ENCODE results near the gene SARS1.

SARS1 gene

GRCh38 chr1:109243221-109243620, 29.5 kb downstream of the SARS1 start:
- H3K4me3 ChIP-seq (ENCODE audit: low read depth, low read length), result no peak overlapping the region
- TF ChIP-seq CTCF (IDR thresholded peaks at IDR 0.05; ENCODE audit: control insufficient read depth, extremely low read depth, insufficient read depth), result no peak
- DNase-seq (ENCODE audit: low read depth), result no peak

GRCh38 chr1:109243860-109244552, 30.3 kb downstream of the SARS1 start:
- no peak for DNase-seq (ENCODE audit: low read depth)
- TF ChIP-seq CTCF (IDR thresholded peaks at IDR 0.05; ENCODE audit: control insufficient read depth, extremely low read depth, insufficient read depth), result no peak
- H3K4me3 ChIP-seq (ENCODE audit: low read depth, low read length), result no peak overlapping the region

GRCh38 chr1:109246141-109246551, 32.4 kb downstream of the SARS1 start:
- no peak overlapping the region for H3K4me3 ChIP-seq (ENCODE audit: low read depth, low read length)
- no peak for DNase-seq (ENCODE audit: low read depth)
- no peak for TF ChIP-seq CTCF (IDR thresholded peaks at IDR 0.05; ENCODE audit: control insufficient read depth, extremely low read depth, insufficient read depth)

GRCh38 chr1:109247401-109248365, 34.0 kb downstream of the SARS1 start:
- DNase-seq (ENCODE audit: low read depth), result no peak
- H3K4me3 ChIP-seq (ENCODE audit: low read depth, low read length), result no peak overlapping the region
- no peak for TF ChIP-seq CTCF (IDR thresholded peaks at IDR 0.05; ENCODE audit: control insufficient read depth, extremely low read depth, insufficient read depth)

- TF ChIP-seq CTCF (IDR thresholded peaks at IDR 0.05; ENCODE audit: control insufficient read depth, extremely low read depth, insufficient read depth), result no peak
- no peak overlapping the region for H3K4me3 ChIP-seq (ENCODE audit: low read depth, low read length)
- DNase-seq (ENCODE audit: low read depth), result no peak
Measured at GRCh38 chr1:109248444-109248796, 34.7 kb downstream of the SARS1 start.

- no peak for TF ChIP-seq CTCF (IDR thresholded peaks at IDR 0.05; ENCODE audit: control insufficient read depth, extremely low read depth, insufficient read depth)
- peak; percentile 26 for DNase-seq (ENCODE audit: low read depth)
- peak within 1 kb of the TSS; percentile 50 for H3K4me3 ChIP-seq (ENCODE audit: low read depth, low read length)
Measured at GRCh38 chr1:109248797-109249629, 35.3 kb downstream of the SARS1 start, which contains the start of gene CELSR2. Gene CELSR2, plus strand, starts transcription at chr1:109249539. Its CDS starts 541 bp downstream, at chr1:109250080.

All from LNCaP clone FGC (cell line).